ENCODE measurements around the gene BFAR. TPM values are rescaled to one million over a fixed set of nuclear protein-coding genes. Genes with fewer than 3 reads are reported as not detected.

Gene BFAR
- 61.7 and 83.0 TPM in 2 replicates for total RNA-seq (2014; rRNA removed; shearing (Covaris generic))

GRCh38 chr16:14632693-14633569 lies at the start of gene BFAR:
TSS of gene BFAR (plus strand) at chr16:14632951. CDS start at chr16:14644347, 11,396 bp downstream.
- H3K9me3 ChIP-seq (replicated peaks), result no peaks in the 10 kb centered on the region
- H3K27me3 ChIP-seq (replicated peaks), result no peaks in the 10 kb centered on the region
- H3K4me1 ChIP-seq (replicated peaks), result peaks cover 21% of the 10 kb centered on the region
- peaks cover 42% of the 10 kb centered on the region for H3K36me3 ChIP-seq
- peak within 1 kb of the TSS; percentile 91 for H3K4me3 ChIP-seq
- H3K27ac ChIP-seq, result peak within 1 kb of the TSS; percentile 83
- DNase-seq (ENCODE audit: low read depth in 1 of 2, low spot score in 2 of 2), result peak; percentile 99

- Histone ChIP-seq H3K27ac (no peak overlapping the region), H3K4me1 (replicated peaks) (no peaks in the 10 kb centered on the region), H3K4me3 (no peak overlapping the region), H3K9me3 (replicated peaks) (no peaks in the 10 kb centered on the region; the same call in 1 of the 2 replicates), H3K27me3 (replicated peaks) (no peaks in the 10 kb centered on the region), H3K36me3 (peaks cover 38% of the 10 kb centered on the region)
- DNase-seq (ENCODE audit: low read depth in 1 of 2, low spot score in 2 of 2), result no peak
These were observed 47.5 kb upstream of the BFAR start for GRCh38 chr16:14585287-14585686.

GRCh38 chr16:14586637-14587305 lies 46.0 kb upstream of the BFAR start:
- Histone ChIP-seq H3K27me3 (replicated peaks) (no peaks in the 10 kb centered on the region), H3K4me3 (no peak overlapping the region), H3K9me3 (replicated peaks) (no peaks in the 10 kb centered on the region; the same call in 1 of the 2 replicates), H3K27ac (no peak overlapping the region), H3K4me1 (replicated peaks) (no peaks in the 10 kb centered on the region), H3K36me3 (peaks cover 47% of the 10 kb centered on the region)
- DNase-seq (ENCODE audit: low read depth in 1 of 2, low spot score in 2 of 2), result no peak

- Histone ChIP-seq H3K4me3 (no peak overlapping the region), H3K9me3 (replicated peaks) (no peaks in the 10 kb centered on the region), H3K27me3 (replicated peaks) (no peaks in the 10 kb centered on the region), H3K36me3 (peaks cover 39% of the 10 kb centered on the region), H3K4me1 (replicated peaks) (no peaks in the 10 kb centered on the region), H3K27ac (no peak overlapping the region)
- peak in 1 of 2 experiments; percentile 4 for DNase-seq (ENCODE audit: low read depth in 1 of 2, low spot score in 2 of 2)
These were observed 32.6 kb upstream of the BFAR start for GRCh38 chr16:14600164-14600563.

- Histone ChIP-seq H3K9me3 (replicated peaks) (no peaks in the 10 kb centered on the region), H3K4me1 (replicated peaks) (no peaks in the 10 kb centered on the region), H3K4me3 (no peak overlapping the region), H3K27me3 (replicated peaks) (no peaks in the 10 kb centered on the region), H3K36me3 (peaks cover 53% of the 10 kb centered on the region), H3K27ac (no peak overlapping the region)
- no peak for DNase-seq (ENCODE audit: low read depth in 1 of 2, low spot score in 2 of 2)
These were observed 30.2 kb upstream of the BFAR start for GRCh38 chr16:14602443-14602963.

GRCh38 chr16:14606102-14606501 lies 26.6 kb upstream of the BFAR start:
- H3K4me3 ChIP-seq, result no peak overlapping the region
- H3K27ac ChIP-seq, result no peak overlapping the region
- no peaks in the 10 kb centered on the region for H3K27me3 ChIP-seq (replicated peaks)
- H3K36me3 ChIP-seq, result peaks cover 67% of the 10 kb centered on the region
- no peaks in the 10 kb centered on the region for H3K9me3 ChIP-seq (replicated peaks)
- no peak for DNase-seq (ENCODE audit: low read depth in 1 of 2, low spot score in 2 of 2)
- H3K4me1 ChIP-seq (replicated peaks), result no peaks in the 10 kb centered on the region

GRCh38 chr16:14608111-14608566 lies 24.6 kb upstream of the BFAR start:
- no peak overlapping the region for H3K4me3 ChIP-seq
- H3K27me3 ChIP-seq (replicated peaks), result no peaks in the 10 kb centered on the region
- no peaks in the 10 kb centered on the region for H3K9me3 ChIP-seq (replicated peaks)
- peaks cover 71% of the 10 kb centered on the region for H3K36me3 ChIP-seq
- H3K27ac ChIP-seq, result no peak overlapping the region
- no peak for DNase-seq (ENCODE audit: low read depth in 1 of 2, low spot score in 2 of 2)
- H3K4me1 ChIP-seq (replicated peaks), result no peaks in the 10 kb centered on the region

- DNase-seq (ENCODE audit: low read depth in 1 of 2, low spot score in 2 of 2), result no peak
- no peaks in the 10 kb centered on the region for H3K4me1 ChIP-seq (replicated peaks)
- no peak overlapping the region for H3K4me3 ChIP-seq
- H3K27ac ChIP-seq, result no peak overlapping the region
- H3K9me3 ChIP-seq (replicated peaks), result no peaks in the 10 kb centered on the region
- no peaks in the 10 kb centered on the region for H3K27me3 ChIP-seq (replicated peaks)
- H3K36me3 ChIP-seq, result peaks cover 71% of the 10 kb centered on the region
These were observed 24.1 kb upstream of the BFAR start for GRCh38 chr16:14608604-14609003.

GRCh38 chr16:14609716-14610115 lies 23.0 kb upstream of the BFAR start:
- H3K27me3 ChIP-seq (replicated peaks), result no peaks in the 10 kb centered on the region
- H3K27ac ChIP-seq, result no peak overlapping the region
- DNase-seq (ENCODE audit: low read depth in 1 of 2, low spot score in 2 of 2), result no peak
- peaks cover 68% of the 10 kb centered on the region for H3K36me3 ChIP-seq
- H3K9me3 ChIP-seq (replicated peaks), result no peaks in the 10 kb centered on the region
- no peaks in the 10 kb centered on the region for H3K4me1 ChIP-seq (replicated peaks)
- no peak overlapping the region for H3K4me3 ChIP-seq

- no peaks in the 10 kb centered on the region for H3K4me1 ChIP-seq (replicated peaks)
- no peak overlapping the region for H3K27ac ChIP-seq
- H3K36me3 ChIP-seq, result peaks cover 60% of the 10 kb centered on the region
These were observed 21.1 kb upstream of the BFAR start for GRCh38 chr16:14611660-14612059.

GRCh38 chr16:14613991-14614390 lies 18.8 kb upstream of the BFAR start:
- H3K27ac ChIP-seq, result no peak overlapping the region
- no peaks in the 10 kb centered on the region for H3K9me3 ChIP-seq (replicated peaks)
- H3K4me3 ChIP-seq, result no peak overlapping the region
- H3K36me3 ChIP-seq, result peaks cover 49% of the 10 kb centered on the region
- no peaks in the 10 kb centered on the region for H3K4me1 ChIP-seq (replicated peaks)
- H3K27me3 ChIP-seq (replicated peaks), result no peaks in the 10 kb centered on the region
- no peak for DNase-seq (ENCODE audit: low read depth in 1 of 2, low spot score in 2 of 2)

More at GRCh38 chr16:14611660-14612059, 21.1 kb upstream of the BFAR start:
- H3K4me3 ChIP-seq, result no peak overlapping the region
- DNase-seq (ENCODE audit: low read depth in 1 of 2, low spot score in 2 of 2), result no peak
- no peaks in the 10 kb centered on the region for H3K9me3 ChIP-seq (replicated peaks)
- no peaks in the 10 kb centered on the region for H3K27me3 ChIP-seq (replicated peaks)

GRCh38 chr16:14616280-14616679 lies 16.5 kb upstream of the BFAR start:
- Histone ChIP-seq H3K9me3 (replicated peaks) (no peaks in the 10 kb centered on the region), H3K27me3 (replicated peaks) (no peaks in the 10 kb centered on the region), H3K36me3 (peaks cover 40% of the 10 kb centered on the region), H3K4me1 (replicated peaks) (no peaks in the 10 kb centered on the region), H3K27ac (no peak overlapping the region), H3K4me3 (no peak overlapping the region)
- no peak for DNase-seq (ENCODE audit: low read depth in 1 of 2, low spot score in 2 of 2)

- Histone ChIP-seq H3K9me3 (replicated peaks) (no peaks in the 10 kb centered on the region), H3K27ac (no peak overlapping the region), H3K4me1 (replicated peaks) (no peaks in the 10 kb centered on the region), H3K27me3 (replicated peaks) (no peaks in the 10 kb centered on the region), H3K4me3 (no peak overlapping the region), H3K36me3 (peaks cover 37% of the 10 kb centered on the region)
- no peak for DNase-seq (ENCODE audit: low read depth in 1 of 2, low spot score in 2 of 2)
These were observed 14.2 kb upstream of the BFAR start for GRCh38 chr16:14618566-14618965.

GRCh38 chr16:14627078-14627477 lies 5.7 kb upstream of the BFAR start:
- Histone ChIP-seq H3K27me3 (replicated peaks) (no peaks in the 10 kb centered on the region), H3K27ac (no peak overlapping the region), H3K9me3 (replicated peaks) (no peaks in the 10 kb centered on the region), H3K4me1 (replicated peaks) (peaks cover 14% of the 10 kb centered on the region), H3K4me3 (no peak overlapping the region), H3K36me3 (peaks cover 51% of the 10 kb centered on the region)
- DNase-seq (ENCODE audit: low read depth in 1 of 2, low spot score in 2 of 2), result no peak
